ENCODE data around the gene KCNQ1OT1. TPM values are rescaled to one million over a fixed set of nuclear protein-coding genes. Genes with fewer than 3 reads are reported as not detected.

KCNQ1OT1 gene
- total and polyA plus RNA-seq, 2 of the 4 experiments (the other 2 are of a cell fraction): 0.14 to 2.0 TPM

GRCh38 chr11:2715716-2716350, 16.0 kb upstream of the KCNQ1OT1 start:
- no peak overlapping the region for H2BK20ac ChIP-seq (ENCODE audit: low read depth, low read length)
- WGBS, 2 experiments (ENCODE audit: extremely low coverage in 2 of 2, insufficient read length in 1 of 2): 86% methylated on average over 4 of the region's 15 CpGs; no CpG with 5 or more reads in 1 of the 2 experiments
- no peaks in the 10 kb centered on the region for H3K36me3 ChIP-seq (ENCODE audit: control insufficient read depth, insufficient read depth, low read length)
- no peak overlapping the region for H4K91ac ChIP-seq (ENCODE audit: insufficient read depth, low read depth, low read length)
- no TSS peak for BruUV-seq (replicated peaks)
- peaks cover 2% of the 10 kb centered on the region; the same call in 1 of the 2 replicates for H3K9me3 ChIP-seq (ENCODE audit: control insufficient read depth, insufficient read depth, low read length)
- H3K4me2 ChIP-seq (ENCODE audit: low read depth, low read length): no peak overlapping the region
- no peak overlapping the region for H2AK5ac ChIP-seq (ENCODE audit: low read depth, low read length)
- H3K4me1 ChIP-seq (ENCODE audit: control insufficient read depth, insufficient read depth, low read length): no peaks in the 10 kb centered on the region
- ChIA-PET POLR2A (ENCODE audit: unreplicated experiment) (no interaction called here), CTCF (no interaction called here)
- in situ Hi-C loops (cut with MboI; ENCODE audit: low sequenced_read_pairs) (no loop called here), dilution Hi-C loops (cut with HindIII; ENCODE audit: low sequenced_read_pairs, unreplicated experiment) (no loop called here), intact Hi-C loops (cut with micrococcal nuclease) (no loop called here)
- H3K9me1 ChIP-seq (ENCODE audit: insufficient read depth, low read length): no peaks in the 10 kb centered on the region
- no peak overlapping the region for H4K8ac ChIP-seq (ENCODE audit: low read depth in 2 of 2, low read length in 2 of 2)
- H2AK9ac ChIP-seq (replicated peaks; ENCODE audit: low read depth, low read length, poor library complexity): no peak overlapping the region
- H3K27ac ChIP-seq (ENCODE audit: insufficient read depth, low read length): no peak overlapping the region
- no peak overlapping the region for H2BK5ac ChIP-seq (ENCODE audit: low read depth, low read length, poor library complexity, severe bottlenecking)
- no peak overlapping the region for H2AFZ ChIP-seq (replicated peaks; ENCODE audit: low read length, poor library complexity)
- H3K27me3 ChIP-seq (ENCODE audit: control insufficient read depth, insufficient read depth, low read length): peaks cover 68% of the 10 kb centered on the region
- no peak overlapping the region for H3K18ac ChIP-seq (ENCODE audit: low read depth, low read length)
- no peak overlapping the region for H2BK15ac ChIP-seq (ENCODE audit: low read depth, low read length)
- no peaks in the 10 kb centered on the region for H4K20me1 ChIP-seq (ENCODE audit: insufficient read depth, low read length)
- no peak overlapping the region for H3K14ac ChIP-seq (replicated peaks; ENCODE audit: low read depth, low read length)
- no peak overlapping the region for H3K56ac ChIP-seq (ENCODE audit: extremely low read depth, insufficient read depth, low read length)
- no peaks in the 10 kb centered on the region for H3K79me1 ChIP-seq (ENCODE audit: low read depth in 1 of 2, low read length in 2 of 2)
- no peak for TF ChIP-seq CEBPB (IDR thresholded peaks at IDR 0.05; ENCODE audit: low read depth, low read length)
- TF ChIP-seq CTCF (conservative IDR thresholded peaks at IDR 0.05; ENCODE audit: low read depth, low read length): no peak
- TF ChIP-seq MAZ (IDR thresholded peaks at IDR 0.05; ENCODE audit: borderline replicate concordance, low read depth, low read length): no peak
- TF ChIP-seq RFX5 (IDR thresholded peaks at IDR 0.05; ENCODE audit: low read depth, low read length): no peak
- TF ChIP-seq MAFK (IDR thresholded peaks at IDR 0.05; ENCODE audit: low read depth, low read length): no peak
- TF ChIP-seq MXI1 (IDR thresholded peaks at IDR 0.05; ENCODE audit: borderline replicate concordance, low read depth, low read length): no peak
- TF ChIP-seq CHD1 (IDR thresholded peaks at IDR 0.05; ENCODE audit: low read depth, low read length): no peak
- no peak for TF ChIP-seq FOS (IDR thresholded peaks at IDR 0.05; ENCODE audit: low read depth, low read length)
- no peak for TF ChIP-seq BHLHE40 (IDR thresholded peaks at IDR 0.05; ENCODE audit: low read depth, low read length)
- TF ChIP-seq SMC3 (IDR thresholded peaks at IDR 0.05; ENCODE audit: low read depth, low read length): no peak
- TF ChIP-seq, protein P1, sequence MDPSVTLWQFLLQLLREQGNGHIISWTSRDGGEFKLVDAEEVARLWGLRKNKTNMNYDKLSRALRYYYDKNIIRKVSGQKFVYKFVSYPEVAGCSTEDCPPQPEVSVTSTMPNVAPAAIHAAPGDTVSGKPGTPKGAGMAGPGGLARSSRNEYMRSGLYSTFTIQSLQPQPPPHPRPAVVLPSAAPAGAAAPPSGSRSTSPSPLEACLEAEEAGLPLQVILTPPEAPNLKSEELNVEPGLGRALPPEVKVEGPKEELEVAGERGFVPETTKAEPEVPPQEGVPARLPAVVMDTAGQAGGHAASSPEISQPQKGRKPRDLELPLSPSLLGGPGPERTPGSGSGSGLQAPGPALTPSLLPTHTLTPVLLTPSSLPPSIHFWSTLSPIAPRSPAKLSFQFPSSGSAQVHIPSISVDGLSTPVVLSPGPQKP (IDR thresholded peaks at IDR 0.05; ENCODE audit: borderline replicate concordance, low read depth, low read length): no peak
- TF ChIP-seq RAD21 (IDR thresholded peaks at IDR 0.05; ENCODE audit: low read length): no peak
- TF ChIP-seq, protein P2, sequence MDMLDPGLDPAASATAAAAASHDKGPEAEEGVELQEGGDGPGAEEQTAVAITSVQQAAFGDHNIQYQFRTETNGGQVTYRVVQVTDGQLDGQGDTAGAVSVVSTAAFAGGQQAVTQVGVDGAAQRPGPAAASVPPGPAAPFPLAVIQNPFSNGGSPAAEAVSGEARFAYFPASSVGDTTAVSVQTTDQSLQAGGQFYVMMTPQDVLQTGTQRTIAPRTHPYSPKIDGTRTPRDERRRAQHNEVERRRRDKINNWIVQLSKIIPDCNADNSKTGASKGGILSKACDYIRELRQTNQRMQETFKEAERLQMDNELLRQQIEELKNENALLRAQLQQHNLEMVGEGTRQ (IDR thresholded peaks at IDR 0.05; ENCODE audit: low read depth, low read length): no peak
- no peak for TF ChIP-seq RCOR1 (IDR thresholded peaks at IDR 0.05; ENCODE audit: insufficient replicate concordance, low read length)
- no peak for TF ChIP-seq POLR2A (IDR thresholded peaks at IDR 0.05; ENCODE audit: low read depth, low read length)
- no peak for TF ChIP-seq NFE2L2 (IDR thresholded peaks at IDR 0.05; ENCODE audit: low read depth, low read length)
- H3K4ac ChIP-seq (ENCODE audit: low read depth, low read length): no peak overlapping the region
- DNase-seq (no peak), ATAC-seq (ENCODE audit: low read depth) (no peak)
- no peak overlapping the region for H2BK120ac ChIP-seq (ENCODE audit: low read depth, low read length)
- H3K23ac ChIP-seq (ENCODE audit: low read depth, low read length): no peak overlapping the region
- H4K5ac ChIP-seq (ENCODE audit: low read depth, low read length): no peak overlapping the region
- no peak overlapping the region for H3K4me3 ChIP-seq (ENCODE audit: insufficient read depth, low read depth, low read length)
- H3K9ac ChIP-seq (ENCODE audit: low read depth, low read length): no peak overlapping the region
